DMS153 treated with DMSO at 0.1 percent for 48 hours (cell line): ENCODE results near the gene PITPNC1.
"Not testable (repeated sequence)": the region's sequence is repeated elsewhere in the genome, so short reads cannot be mapped to it uniquely, and the experiment has no call there.

Experiments
- DNase-seq: peaks from one replicate; lab custom pipeline; 2025; ENCODE audit not compliant: unreplicated experiment; lab: John Stamatoyannopoulos, UW

The PITPNC1 gene

DNA sequence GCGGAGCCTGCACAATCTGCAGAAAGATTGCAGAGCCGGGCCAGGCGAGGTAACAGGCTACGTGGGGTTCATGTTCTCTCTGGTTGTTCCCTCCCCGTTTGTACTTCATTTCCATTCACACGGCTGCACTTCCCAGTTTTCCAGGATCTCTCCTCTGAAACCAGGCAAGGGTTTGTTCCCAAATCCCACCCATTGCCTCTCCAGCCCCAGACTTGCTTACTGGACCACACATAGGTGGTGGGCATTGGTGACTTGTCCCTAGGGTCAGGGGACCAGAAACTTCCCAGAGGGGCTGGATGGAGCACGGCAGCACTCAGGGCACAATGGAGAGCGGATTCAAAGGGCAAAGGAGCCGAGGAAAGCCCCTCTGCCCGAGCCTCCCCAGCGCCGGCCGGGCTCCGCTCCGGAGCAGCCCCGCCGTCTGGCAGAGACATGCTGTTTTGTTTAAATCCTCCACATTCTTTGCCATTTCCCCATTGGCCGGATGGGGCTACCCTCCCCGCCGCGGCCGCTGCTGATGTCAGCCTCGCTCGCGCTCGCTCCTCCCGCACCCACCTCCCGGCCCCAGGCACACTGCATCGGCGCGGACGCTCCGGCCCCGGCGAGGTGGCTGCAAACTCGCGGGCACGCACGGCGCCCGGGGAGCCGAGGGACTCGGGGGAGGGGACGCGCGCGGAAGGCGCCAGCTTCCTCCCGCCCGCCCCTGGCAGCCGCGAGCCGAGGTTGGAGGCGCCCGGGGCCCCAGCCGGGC is at the start of gene PITPNC1:
Gene PITPNC1, plus strand, starts transcription at position 545 of the 751 bp plus-strand sequence.
- peak; percentile 65 for DNase-seq

DNA sequence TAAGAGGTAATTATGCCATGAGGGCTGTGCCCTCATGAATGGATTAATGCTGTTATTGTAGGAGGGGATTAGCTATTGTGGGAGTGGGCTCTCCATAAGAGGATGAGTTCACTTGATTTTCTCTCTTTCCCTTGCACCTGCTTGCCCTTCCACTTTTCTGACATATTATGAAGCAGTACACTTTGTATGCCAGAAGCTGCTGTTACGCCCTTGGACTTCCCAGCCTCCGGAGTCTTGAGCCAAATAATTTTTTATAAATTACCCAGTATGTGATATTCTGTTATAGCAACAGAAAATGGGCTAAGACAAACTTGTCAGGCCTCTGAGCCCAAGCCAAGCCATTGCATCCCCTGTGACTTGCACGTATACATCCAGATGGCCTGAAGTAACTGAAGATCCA is 49.1 kb upstream of the PITPNC1 start:
- DNase-seq, result no peak

GRCh38 chr17:67331381-67332161 is 45.5 kb upstream of the PITPNC1 start:
- DNase-seq, result not testable (repeated sequence)

- not testable (repeated sequence) for DNase-seq
Measured at GRCh38 chr17:67332162-67332508, 44.9 kb upstream of the PITPNC1 start.

DNA sequence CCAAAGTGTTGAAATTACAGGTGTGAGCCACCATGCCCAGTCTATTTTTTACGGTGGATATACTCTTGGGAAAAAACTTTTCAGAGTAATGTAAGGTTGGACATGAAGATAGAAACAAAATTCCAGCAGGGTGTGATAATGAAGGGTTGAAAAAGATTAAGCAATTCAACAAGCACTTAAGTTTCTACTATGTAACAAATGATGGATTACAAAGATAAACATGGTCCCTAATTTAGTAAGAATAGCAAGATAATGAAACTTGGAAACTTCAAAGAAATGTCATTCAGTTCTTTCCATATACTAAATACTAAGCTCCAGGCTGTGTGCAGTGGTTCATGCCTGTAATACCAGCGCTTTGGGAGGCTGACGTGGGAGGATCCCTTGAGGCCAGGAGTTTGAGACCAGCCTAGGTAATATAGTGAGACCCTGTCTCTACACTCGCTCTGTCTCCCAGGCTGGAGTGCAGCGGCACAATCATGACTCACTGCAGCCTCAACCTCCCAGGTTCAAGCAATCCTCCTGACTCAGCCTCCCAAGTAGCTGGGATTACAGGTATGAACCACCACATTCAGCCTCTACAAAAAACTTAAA is 41.7 kb upstream of the PITPNC1 start:
- no peak for DNase-seq

GRCh38 chr17:67336859-67337258 is 40.2 kb upstream of the PITPNC1 start:
- DNase-seq, result no peak

DNA sequence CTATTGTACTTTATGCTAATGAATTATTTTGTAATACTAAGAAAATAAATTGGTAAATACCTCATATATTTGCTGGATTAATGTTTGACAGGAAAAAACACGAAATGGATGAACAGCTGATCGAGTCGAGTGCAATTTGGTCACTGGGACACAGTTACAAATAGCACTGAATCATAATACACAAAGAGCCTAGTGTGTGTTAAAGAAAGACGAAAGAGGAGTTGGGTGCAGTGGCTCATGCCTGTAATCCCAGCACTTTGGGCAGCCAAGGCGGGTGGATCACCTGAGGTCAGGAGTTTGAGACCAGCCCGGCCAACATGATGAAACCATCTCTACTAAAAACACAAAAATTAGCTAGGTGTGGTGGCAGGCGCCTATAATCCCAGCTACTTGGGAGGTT is 38.7 kb upstream of the PITPNC1 start:
- not testable (repeated sequence) for DNase-seq

DNA sequence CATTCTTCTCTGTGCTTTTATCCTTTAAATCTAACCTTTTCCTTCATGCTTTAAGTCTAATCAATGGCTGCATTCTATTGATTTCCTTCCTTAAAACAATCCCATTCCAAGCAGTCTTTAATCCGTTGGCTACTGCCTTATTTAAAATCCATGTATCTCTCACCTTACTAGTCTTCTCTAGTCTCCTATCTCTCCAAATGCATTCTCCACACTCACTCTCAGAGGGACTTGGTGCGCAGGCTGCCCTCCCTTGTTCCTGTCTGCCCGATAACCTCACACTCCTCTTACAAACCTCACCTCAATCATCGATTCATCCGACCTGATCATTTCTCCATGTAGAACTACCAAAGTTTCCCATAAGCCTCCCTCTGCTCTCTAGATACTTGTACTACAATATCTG is 33.8 kb upstream of the PITPNC1 start:
- no peak for DNase-seq

DNA sequence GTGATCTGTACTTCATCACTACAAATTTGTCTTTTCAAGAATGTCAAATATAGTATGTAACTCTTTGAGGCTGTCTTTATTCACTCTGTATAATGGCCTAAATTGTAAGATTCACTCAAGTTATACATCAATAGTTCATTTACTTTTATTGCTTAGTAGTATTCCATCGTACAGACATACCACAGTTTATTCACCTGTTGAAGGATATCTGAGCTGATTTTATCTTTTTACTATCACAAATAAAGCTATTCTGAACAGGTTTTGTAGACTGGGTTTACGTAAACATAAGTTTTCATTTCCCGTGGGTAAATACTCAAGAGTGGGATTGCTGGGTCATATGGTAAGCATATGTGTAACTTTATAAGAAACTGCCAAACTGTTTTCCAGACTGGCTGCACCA is 29.3 kb upstream of the PITPNC1 start:
- DNase-seq, result no peak

- no peak for DNase-seq
Measured at GRCh38 chr17:67349420-67349819, 27.7 kb upstream of the PITPNC1 start.

GRCh38 chr17:67353161-67353560 is 23.9 kb upstream of the PITPNC1 start:
- no peak for DNase-seq

DNA sequence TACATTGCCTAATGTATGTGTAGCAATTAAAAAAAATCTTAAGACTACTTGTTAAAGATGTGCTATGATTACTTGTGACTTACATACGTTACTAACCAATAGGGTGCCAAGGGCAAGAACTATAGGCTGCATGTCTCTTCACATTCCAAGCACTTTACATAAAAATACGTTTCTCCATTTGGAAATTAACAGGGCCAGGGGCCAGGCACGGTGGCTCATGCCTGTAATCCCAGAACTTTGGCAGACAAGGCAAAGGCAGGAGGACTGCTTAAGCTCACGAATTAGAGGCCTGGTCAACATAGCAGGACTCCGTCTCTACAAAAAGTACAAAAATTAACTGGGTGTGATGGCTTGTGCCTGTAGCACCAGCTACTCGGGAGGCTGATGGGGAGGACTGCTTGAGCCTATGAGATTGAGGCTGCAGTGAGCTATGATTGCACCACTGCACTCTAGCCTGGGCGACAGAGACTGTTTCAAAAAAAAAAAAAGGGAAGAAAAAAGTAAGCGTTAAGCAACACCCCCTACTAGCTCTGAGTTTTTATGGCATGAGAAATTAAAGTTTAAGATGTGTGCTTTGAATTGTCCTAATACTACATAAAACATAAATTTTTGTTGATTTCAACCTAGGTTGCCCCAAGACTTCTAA is 23.0 kb upstream of the PITPNC1 start:
- no peak for DNase-seq

- DNase-seq, result no peak
Measured at GRCh38 chr17:67358612-67359011, 18.5 kb upstream of the PITPNC1 start.

DNA sequence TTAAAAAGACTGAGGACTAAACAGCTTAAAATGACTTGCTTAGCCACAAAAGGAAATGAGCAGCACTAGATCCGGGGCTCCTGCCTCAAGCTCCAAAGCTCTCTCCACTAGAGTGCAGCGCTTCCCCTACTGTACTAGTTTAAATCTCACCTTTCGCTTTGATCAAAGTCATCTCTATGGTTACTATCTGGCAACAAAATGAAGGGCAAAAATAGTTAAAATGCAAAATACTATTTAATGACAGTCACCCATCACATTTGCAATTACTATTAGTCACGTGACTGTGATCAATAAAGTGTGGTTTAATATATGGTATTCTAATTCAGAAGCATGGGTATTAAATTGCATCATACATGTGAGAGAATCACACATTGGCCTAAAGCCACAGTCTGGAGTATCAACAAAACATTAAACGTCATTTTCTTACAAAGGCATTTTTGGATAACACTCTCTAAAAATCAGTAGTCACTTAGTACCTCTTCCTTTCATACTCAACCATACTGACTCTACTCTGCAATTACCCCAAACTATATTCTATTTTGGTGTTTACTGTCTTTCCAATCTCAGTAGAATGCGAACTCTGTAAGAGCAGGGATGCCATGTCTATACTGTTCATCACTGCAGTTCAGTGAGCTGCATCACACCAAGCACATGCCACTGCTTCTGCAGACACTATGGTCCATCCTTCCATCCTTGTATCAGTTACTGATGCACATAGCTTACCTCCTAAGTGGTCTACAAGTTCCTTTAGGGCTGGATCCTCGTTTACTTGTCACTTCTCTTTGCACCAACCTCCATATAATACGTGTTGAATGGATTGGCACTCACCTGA is 16.9 kb upstream of the PITPNC1 start:
- no peak for DNase-seq

- no peak for DNase-seq
Measured at GRCh38 chr17:67360880-67361279, 16.2 kb upstream of the PITPNC1 start.

GRCh38 chr17:67362173-67362572 is 14.9 kb upstream of the PITPNC1 start:
- DNase-seq, result no peak

DNA sequence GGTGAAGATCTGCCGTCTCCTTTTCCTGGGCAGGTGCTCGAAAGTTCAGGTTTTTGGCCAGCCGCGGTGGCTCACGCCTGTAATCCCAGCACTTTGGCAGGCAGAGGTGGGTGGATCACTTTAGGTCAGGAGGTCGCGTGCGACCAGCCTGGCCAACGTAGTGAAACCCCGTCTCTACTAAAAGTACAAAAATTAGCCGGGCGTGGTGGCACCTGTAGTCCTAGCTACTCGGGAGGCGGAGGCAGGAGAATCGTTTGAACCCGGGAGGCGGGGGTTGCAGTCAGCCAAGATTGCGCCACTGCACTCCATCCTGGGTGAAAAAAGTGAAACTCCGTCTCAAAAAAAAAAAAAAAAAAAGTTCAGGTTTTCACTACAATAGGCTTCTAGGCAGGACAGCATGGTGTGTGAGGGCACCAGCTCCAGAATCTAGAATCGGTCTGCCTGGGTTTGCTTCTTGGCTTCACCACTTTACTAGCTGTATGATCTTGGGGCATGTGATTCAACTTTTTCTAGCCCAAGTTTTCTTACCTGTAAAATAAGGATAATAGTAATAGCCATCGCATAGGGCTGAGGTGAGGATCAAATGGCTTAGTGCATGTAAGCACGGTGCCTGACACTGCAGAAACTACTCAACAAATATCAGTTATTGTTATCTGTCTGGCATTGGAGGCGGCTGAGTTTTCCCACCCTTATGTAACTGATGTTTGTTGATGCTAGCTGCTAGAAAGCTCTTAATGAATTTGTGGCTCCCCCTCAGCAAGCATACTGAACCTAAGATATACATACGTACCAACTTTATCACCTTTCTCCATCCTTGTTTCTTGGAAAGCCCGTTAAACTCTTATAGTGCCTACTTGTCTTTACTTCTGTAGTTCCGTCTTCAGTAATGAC is 12.0 kb upstream of the PITPNC1 start:
- no peak for DNase-seq

DNA sequence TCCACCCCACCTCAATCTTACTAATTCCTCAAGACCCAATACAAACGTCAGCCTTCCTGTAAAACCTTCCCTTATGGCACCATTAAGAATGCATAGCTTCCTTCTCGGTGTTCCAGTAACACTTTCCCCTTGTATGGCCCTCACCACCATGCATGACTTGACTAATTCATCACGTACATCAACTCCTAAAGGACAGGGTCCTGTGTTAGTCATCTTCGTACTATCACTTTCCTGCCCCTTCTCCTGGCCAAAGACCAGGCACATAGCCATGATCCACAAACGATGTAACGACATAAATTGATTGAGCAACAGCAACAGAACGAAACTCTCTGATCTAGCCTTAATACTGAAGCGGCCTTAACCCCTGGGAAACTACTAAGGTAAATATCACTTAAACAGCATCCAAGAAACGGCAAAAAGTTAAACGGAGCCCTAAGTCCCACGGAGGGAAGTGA is 11.3 kb upstream of the PITPNC1 start:
- DNase-seq, result no peak
